Suprapubic skin (tissue), 4 donors: ENCODE measurements around the gene CLEC14A. TPM values are rescaled to one million over a fixed set of nuclear protein-coding genes. Genes with fewer than 3 reads are reported as not detected.

Experiments used
- DNase-seq, 2 donors: peaks; one replicate each; pipeline ENCODE4 v3.0.0-alpha.2; 2019; ENCODE audit warnings: low spot score in 2 of 2
- H3K27ac ChIP-seq: fragments of 200-600 bp; sonication (generic); one replicate; pipeline ENCODE4 v1.5.1; 2019
- H3K27me3 ChIP-seq: fragments of 200-600 bp; sonication (generic); one replicate; pipeline ENCODE4 v1.5.1; 2019
- H3K36me3 ChIP-seq: fragments of 200-600 bp; sonication (generic); one replicate; pipeline ENCODE4 v1.5.1; 2019
- H3K4me1 ChIP-seq: fragments of 200-600 bp; sonication (generic); one replicate; pipeline ENCODE4 v1.5.1; 2019
- H3K4me3 ChIP-seq: fragments of 200-600 bp; sonication (generic); one replicate; pipeline ENCODE4 v1.5.1; 2019; ENCODE audit warnings: mild to moderate bottlenecking
- H3K9me3 ChIP-seq: fragments of 200-600 bp; sonication (generic); one replicate; pipeline ENCODE4 v1.5.1; 2019
- CTCF ChIP-seq, 2 donors: fragments of 200-600 bp in 1 of 2; fragments of 450-650 bp in 1 of 2; sonication (generic) in 1 of 2; IDR thresholded peaks; one replicate each; pipeline ENCODE4 v1.5.1; 2016 to 2019; ENCODE audit warnings: antibody characterized with exemption in 2 of 2, mild to moderate bottlenecking in 1 of 2, moderate library complexity in 1 of 2
- EP300 ChIP-seq: sonication (generic); formaldehyde crosslinking; IDR thresholded peaks from one replicate; pipeline ENCODE4 v1.6.1; 2017; ENCODE audit warnings: antibody characterized with exemption
- POLR2A ChIP-seq, 2 donors: fragments of 450-650 bp; IDR thresholded peaks; one replicate each; pipeline ENCODE4 v1.6.1; 2017; ENCODE audit warnings: antibody characterized with exemption in 2 of 2, mild to moderate bottlenecking in 2 of 2, moderate library complexity in 2 of 2
- POLR2AphosphoS5 ChIP-seq, 3 donors: sonication (generic); formaldehyde crosslinking; IDR thresholded peaks; one replicate each; pipeline ENCODE4 v1.6.1; 2017; ENCODE audit warnings: antibody characterized with exemption in 3 of 3
- WGBS: methylation state at CpG from one replicate; pipeline ENCODE4 v1.1.5; 2018; 5-methylcytosine and 5-hydroxymethylcytosine counted together
- total RNA-seq, 4 donors: library from RNA; depleted of rRNA; stranded (reverse); fragments of >200 nt; gene quantifications; one replicate each; pipeline ENCODE4 v1.1.0, GENCODE V29; 2016

Gene CLEC14A
- total RNA-seq, 4 donors from 2014 or later, result 5.9 to 18.9 (median 8.6) TPM

- Histone ChIP-seq H3K4me3 (no peak overlapping the region), H3K9me3 (no peaks in the 10 kb centered on the region), H3K4me1 (no peaks in the 10 kb centered on the region), H3K27ac (no peak overlapping the region), H3K36me3 (no peaks in the 10 kb centered on the region), H3K27me3 (no peaks in the 10 kb centered on the region)
- DNase-seq, result no peak
- TF ChIP-seq CTCF (IDR thresholded peaks at IDR 0.05) (no peak), EP300 (no peak), POLR2A (IDR thresholded peaks at IDR 0.05) (no peak), POLR2AphosphoS5 (IDR thresholded peaks at IDR 0.05) (no peak)
- WGBS, result 31% methylated on average over 5 of the region's 5 CpGs
These were observed 34.8 kb upstream of the CLEC14A start for GRCh38 chr14:38290601-38291188.

- TF ChIP-seq POLR2AphosphoS5 (IDR thresholded peaks at IDR 0.05) (no peak), POLR2A (IDR thresholded peaks at IDR 0.05) (no peak), CTCF (IDR thresholded peaks at IDR 0.05) (no peak), EP300 (no peak)
- no peaks in the 10 kb centered on the region for H3K4me1 ChIP-seq
- no peak overlapping the region for H3K4me3 ChIP-seq
- H3K9me3 ChIP-seq, result no peaks in the 10 kb centered on the region
- H3K27ac ChIP-seq, result no peak overlapping the region
- DNase-seq, result no peak
- H3K36me3 ChIP-seq, result no peaks in the 10 kb centered on the region
- no peaks in the 10 kb centered on the region for H3K27me3 ChIP-seq
These were observed 30.6 kb upstream of the CLEC14A start for GRCh38 chr14:38286452-38286851.

GRCh38 chr14:38285962-38286361 lies 30.1 kb upstream of the CLEC14A start:
- no peak for TF ChIP-seq POLR2AphosphoS5 (IDR thresholded peaks at IDR 0.05)
- TF ChIP-seq CTCF (IDR thresholded peaks at IDR 0.05), result no peak
- no peak for TF ChIP-seq POLR2A (IDR thresholded peaks at IDR 0.05)
- no peak for TF ChIP-seq EP300
- WGBS, result 43% methylated on average over 2 of the region's 2 CpGs
- H3K4me3 ChIP-seq, result no peak overlapping the region
- DNase-seq, result no peak
- H3K9me3 ChIP-seq, result no peaks in the 10 kb centered on the region
- no peaks in the 10 kb centered on the region for H3K4me1 ChIP-seq
- H3K27ac ChIP-seq, result no peak overlapping the region
- no peaks in the 10 kb centered on the region for H3K36me3 ChIP-seq
- no peaks in the 10 kb centered on the region for H3K27me3 ChIP-seq

- no peak for TF ChIP-seq POLR2AphosphoS5 (IDR thresholded peaks at IDR 0.05)
- no peak for TF ChIP-seq EP300
- no peak for TF ChIP-seq CTCF (IDR thresholded peaks at IDR 0.05)
- TF ChIP-seq POLR2A (IDR thresholded peaks at IDR 0.05), result no peak
- no peaks in the 10 kb centered on the region for H3K36me3 ChIP-seq
These were observed 27.0 kb upstream of the CLEC14A start for GRCh38 chr14:38282936-38283335.

GRCh38 chr14:38280081-38280480 lies 24.2 kb upstream of the CLEC14A start:
- DNase-seq, result no peak
- Histone ChIP-seq H3K4me1 (no peaks in the 10 kb centered on the region), H3K9me3 (no peaks in the 10 kb centered on the region), H3K27me3 (no peaks in the 10 kb centered on the region), H3K36me3 (no peaks in the 10 kb centered on the region), H3K27ac (no peak overlapping the region), H3K4me3 (no peak overlapping the region)
- TF ChIP-seq CTCF (IDR thresholded peaks at IDR 0.05), result no peak
- no peak for TF ChIP-seq EP300
- TF ChIP-seq POLR2A (IDR thresholded peaks at IDR 0.05), result no peak
- TF ChIP-seq POLR2AphosphoS5 (IDR thresholded peaks at IDR 0.05), result no peak
- 39% methylated on average over 2 of the region's 2 CpGs for WGBS

More at GRCh38 chr14:38282936-38283335, 27.0 kb upstream of the CLEC14A start:
- DNase-seq, result no peak
- no peak overlapping the region for H3K27ac ChIP-seq
- no peak overlapping the region for H3K4me3 ChIP-seq
- no peaks in the 10 kb centered on the region for H3K27me3 ChIP-seq
- no peaks in the 10 kb centered on the region for H3K4me1 ChIP-seq
- no peaks in the 10 kb centered on the region for H3K9me3 ChIP-seq
